Measurements from ENCODE around the gene CPLX3. TPM values are rescaled to one million over a fixed set of nuclear protein-coding genes. Genes with fewer than 3 reads are reported as not detected.
A peak's percentile ranks its signal among the peaks of the same experiment; 100 is the strongest.

Gene CPLX3
- total RNA-seq, 1 donor from 2014 or later: 1.2 TPM

DNA sequence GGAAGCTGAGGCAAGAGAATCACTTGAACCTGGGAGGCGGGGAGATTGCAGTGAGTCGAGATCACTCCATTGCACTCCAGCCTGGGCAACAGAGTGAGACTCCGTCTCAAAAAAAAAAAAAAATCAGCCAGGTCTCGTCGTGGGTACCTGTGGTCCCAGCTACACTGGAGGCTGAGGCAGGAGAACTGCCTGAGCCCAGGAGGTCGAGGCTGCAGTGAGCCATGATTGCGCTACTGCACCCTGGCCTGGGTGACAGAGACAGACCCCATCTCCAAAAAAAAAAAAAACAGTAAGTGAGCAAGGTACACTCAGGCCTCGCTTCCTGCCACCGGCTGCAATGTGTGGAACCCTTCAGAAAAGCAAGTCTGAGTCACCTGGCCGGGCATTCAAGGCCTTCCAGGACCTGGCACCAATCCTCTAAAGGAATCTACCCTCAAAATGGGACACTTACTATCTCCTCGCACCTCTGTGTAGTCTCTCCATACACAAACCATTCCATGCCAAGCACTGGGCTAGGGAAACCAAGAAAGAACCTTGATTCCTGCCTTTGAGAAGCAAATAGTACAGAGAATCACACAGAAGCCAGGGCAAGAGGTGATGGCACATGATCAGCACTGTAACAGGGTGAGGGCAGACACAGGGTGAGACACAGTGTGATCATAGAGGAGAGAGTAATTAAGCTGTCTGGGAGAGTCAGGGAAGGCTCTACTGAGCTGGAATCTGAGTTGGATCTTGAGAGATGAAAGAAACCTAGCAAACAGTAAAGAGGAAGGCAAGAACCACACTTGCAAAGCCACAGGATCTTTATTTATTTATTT lies 37.0 kb downstream of the CPLX3 start:
- TF ChIP-seq CTCF (IDR thresholded peaks at IDR 0.05; ENCODE audit: borderline replicate concordance): no peak
- no peak overlapping the region for H3K4me3 ChIP-seq
- H3K27me3 ChIP-seq (ENCODE audit: low read depth): no peaks in the 10 kb centered on the region
- no peaks in the 10 kb centered on the region for H3K9me3 ChIP-seq (replicated peaks)
- intact Hi-C loops (cut with micrococcal nuclease): no loop called here
- peaks cover 74% of the 10 kb centered on the region for H3K4me1 ChIP-seq
- no peaks in the 10 kb centered on the region for H3K36me3 ChIP-seq
- peak overlapping the region; percentile 42 for H3K27ac ChIP-seq (replicated peaks)
- DNase-seq: no peak

- Histone ChIP-seq H3K27ac (replicated peaks) (no peak overlapping the region), H3K4me1 (peaks cover 74% of the 10 kb centered on the region), H3K27me3 (ENCODE audit: low read depth) (no peaks in the 10 kb centered on the region), H3K4me3 (no peak overlapping the region), H3K36me3 (no peaks in the 10 kb centered on the region), H3K9me3 (replicated peaks) (no peaks in the 10 kb centered on the region)
- no peak for DNase-seq
- intact Hi-C loops (cut with micrococcal nuclease): no loop called here
- no peak for TF ChIP-seq CTCF (IDR thresholded peaks at IDR 0.05; ENCODE audit: borderline replicate concordance)
Measured at GRCh38 chr15:74864296-74864695, 37.9 kb downstream of the CPLX3 start.

GRCh38 chr15:74865316-74865715 lies 38.9 kb downstream of the CPLX3 start:
- Histone ChIP-seq H3K27me3 (ENCODE audit: low read depth) (no peaks in the 10 kb centered on the region), H3K4me1 (peaks cover 74% of the 10 kb centered on the region), H3K27ac (replicated peaks) (no peak overlapping the region), H3K9me3 (replicated peaks) (no peaks in the 10 kb centered on the region), H3K4me3 (no peak overlapping the region), H3K36me3 (no peaks in the 10 kb centered on the region)
- no peak for DNase-seq
- TF ChIP-seq CTCF (IDR thresholded peaks at IDR 0.05; ENCODE audit: borderline replicate concordance): no peak
- intact Hi-C loops (cut with micrococcal nuclease): no loop called here

- H3K4me3 ChIP-seq: no peak overlapping the region
- H3K9me3 ChIP-seq (replicated peaks): no peaks in the 10 kb centered on the region
- no peaks in the 10 kb centered on the region for H3K36me3 ChIP-seq
- H3K27ac ChIP-seq (replicated peaks): peak overlapping the region; percentile 97
- TF ChIP-seq CTCF (IDR thresholded peaks at IDR 0.05; ENCODE audit: borderline replicate concordance): no peak
- peaks cover 77% of the 10 kb centered on the region for H3K4me1 ChIP-seq
- intact Hi-C loops (cut with micrococcal nuclease): no loop called here
- DNase-seq: no peak
- H3K27me3 ChIP-seq (ENCODE audit: low read depth): no peaks in the 10 kb centered on the region
Measured at GRCh38 chr15:74866090-74866489, 39.7 kb downstream of the CPLX3 start.

- H3K4me3 ChIP-seq: no peak overlapping the region
- H3K27me3 ChIP-seq (ENCODE audit: low read depth): no peaks in the 10 kb centered on the region
- TF ChIP-seq CTCF (IDR thresholded peaks at IDR 0.05; ENCODE audit: borderline replicate concordance): no peak
- intact Hi-C loops (cut with micrococcal nuclease): no loop called here
- H3K36me3 ChIP-seq: no peaks in the 10 kb centered on the region
- H3K27ac ChIP-seq (replicated peaks): peak overlapping the region; percentile 97
- H3K9me3 ChIP-seq (replicated peaks): no peaks in the 10 kb centered on the region
- DNase-seq: no peak
- H3K4me1 ChIP-seq: peaks cover 92% of the 10 kb centered on the region
Measured at GRCh38 chr15:74867466-74868038, 41.1 kb downstream of the CPLX3 start.

Data from left ventricle myocardium inferior (tissue), 1 donor.